Glomerular visceral epithelial cell (primary cell): ENCODE results near the gene ST8SIA4.

Experiments
- DNase-seq: peaks from one replicate; pipeline ENCODE4 v3.0.0-alpha.2; 2016; ENCODE audit errors: extremely low spot score

ST8SIA4 gene

GRCh38 chr5:100779669-100780375 lies 123.3 kb downstream of the ST8SIA4 start:
- no peak for DNase-seq

- peak; percentile 67 for DNase-seq
Observed at GRCh38 chr5:100777680-100778300, 125.3 kb downstream of the ST8SIA4 start.

- DNase-seq, result no peak
Observed at GRCh38 chr5:100775533-100775855, 127.6 kb downstream of the ST8SIA4 start.

- no peak for DNase-seq
Observed at GRCh38 chr5:100772548-100772947, 130.5 kb downstream of the ST8SIA4 start.

- no peak for DNase-seq
Observed at GRCh38 chr5:100772006-100772405, 131.1 kb downstream of the ST8SIA4 start.

GRCh38 chr5:100771181-100771580 lies 131.9 kb downstream of the ST8SIA4 start:
- DNase-seq, result no peak

- no peak for DNase-seq
Observed at GRCh38 chr5:100768221-100768620, 134.9 kb downstream of the ST8SIA4 start.

GRCh38 chr5:100762995-100763394 lies 140.1 kb downstream of the ST8SIA4 start:
- no peak for DNase-seq

GRCh38 chr5:100762108-100762507 lies 141.0 kb downstream of the ST8SIA4 start:
- no peak for DNase-seq

GRCh38 chr5:100761192-100761591 lies 141.9 kb downstream of the ST8SIA4 start:
- no peak for DNase-seq

GRCh38 chr5:100760688-100761087 lies 142.4 kb downstream of the ST8SIA4 start:
- DNase-seq, result no peak

- no peak for DNase-seq
Observed at GRCh38 chr5:100758780-100759179, 144.3 kb downstream of the ST8SIA4 start.

GRCh38 chr5:100758306-100758705 lies 144.8 kb downstream of the ST8SIA4 start:
- DNase-seq, result no peak

- DNase-seq, result no peak
Observed at GRCh38 chr5:100757618-100758017, 145.5 kb downstream of the ST8SIA4 start.
